Transverse colon (tissue), 4 donors: ENCODE measurements around the gene CACTIN.

Source experiments
- CTCF ChIP-seq, 5 experiments: fragments of 200-600 bp in 3 of 5; fragments of 450-650 bp in 2 of 5; sonication (generic) in 3 of 5; IDR thresholded peaks; 1 replicate in 2 of 5; 2 replicates in 3 of 5; pipeline ENCODE4 v1.5.1; 2016 to 2017; ENCODE audit warnings: antibody characterized with exemption in 5 of 5, inconsistent platforms in 3 of 5, mild to moderate bottlenecking in 2 of 5, moderate library complexity in 1 of 5
- EP300 ChIP-seq: sonication (generic); formaldehyde crosslinking; IDR thresholded peaks from one replicate; pipeline ENCODE4 v1.6.1; 2017; ENCODE audit warnings: antibody characterized with exemption, low read depth
- POLR2AphosphoS5 ChIP-seq, 3 donors: sonication (generic); formaldehyde crosslinking; IDR thresholded peaks; one replicate each; pipeline ENCODE4 v1.6.1; 2016; ENCODE audit warnings: antibody characterized with exemption in 3 of 3

GRCh38 chr19:3613818-3614661 lies 12.6 kb downstream of the CACTIN start:
- TF ChIP-seq CTCF (IDR thresholded peaks at IDR 0.05) (no peak), EP300 (no peak), POLR2AphosphoS5 (IDR thresholded peaks at IDR 0.05) (no peak)
